Raji (cell line): ENCODE measurements around the gene DEPP1.

ENCODE experiments used
- POLR2A ChIP-seq: IDR thresholded peaks from 2 replicates; pipeline ENCODE4 v1.6.1; 2011; ENCODE audit warnings: low read depth, low read length, control low read depth; ENCODE audit not compliant: insufficient read depth

DEPP1 gene

DNA sequence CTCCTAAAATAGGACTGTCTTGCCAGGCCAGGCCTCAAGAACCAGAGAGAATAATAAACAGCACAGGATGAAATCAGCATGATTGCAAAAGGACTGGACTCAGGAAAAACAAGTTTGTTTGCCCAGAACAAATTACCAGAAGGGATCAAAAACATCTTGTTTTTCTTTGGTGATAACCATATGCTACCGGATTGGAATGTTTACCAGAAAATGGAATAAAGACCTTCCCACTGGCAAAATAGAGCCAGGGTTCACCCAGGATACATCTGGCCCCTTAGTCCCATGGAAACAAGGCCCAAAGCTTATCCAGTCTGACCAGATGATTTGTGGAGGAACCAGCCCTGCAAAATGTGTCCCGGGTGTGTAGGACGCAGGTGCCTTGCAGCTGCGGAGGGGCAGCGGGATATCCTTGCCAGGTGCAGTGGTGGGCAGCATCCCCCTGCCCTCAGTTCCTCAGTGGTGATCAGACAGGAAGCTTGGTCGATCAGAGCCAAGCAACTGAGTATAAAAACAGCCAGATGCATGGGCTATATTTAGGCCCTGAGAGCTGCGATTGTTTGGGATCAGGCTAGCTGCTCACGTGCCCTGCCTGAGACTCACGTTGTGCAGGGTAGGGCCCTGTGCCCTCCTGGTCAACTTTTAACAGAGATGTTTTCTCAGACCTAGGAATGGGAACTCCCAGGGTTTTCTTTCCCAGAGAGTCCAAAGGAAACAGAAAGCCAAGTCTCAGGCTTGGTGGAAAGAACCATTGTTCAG, 17.5 kb upstream of the DEPP1 start:
- TF ChIP-seq POLR2A, result no peak

DNA sequence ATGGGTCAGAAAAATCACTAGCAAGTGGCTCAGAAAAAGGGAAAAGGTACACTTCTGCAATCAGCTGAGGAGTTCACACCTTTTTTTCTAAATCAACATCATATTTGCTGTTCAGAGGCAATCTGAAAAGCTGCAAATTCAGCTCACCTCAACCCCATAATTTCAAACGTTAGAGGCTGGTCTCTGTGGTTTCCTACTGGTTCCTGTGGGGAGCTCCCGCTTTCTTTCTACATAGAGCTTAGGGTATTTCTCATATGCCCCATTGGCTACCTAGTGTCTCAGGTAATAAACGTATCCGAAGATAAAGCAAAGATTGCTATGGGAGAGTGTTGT, 16.9 kb upstream of the DEPP1 start:
- no peak for TF ChIP-seq POLR2A

DNA sequence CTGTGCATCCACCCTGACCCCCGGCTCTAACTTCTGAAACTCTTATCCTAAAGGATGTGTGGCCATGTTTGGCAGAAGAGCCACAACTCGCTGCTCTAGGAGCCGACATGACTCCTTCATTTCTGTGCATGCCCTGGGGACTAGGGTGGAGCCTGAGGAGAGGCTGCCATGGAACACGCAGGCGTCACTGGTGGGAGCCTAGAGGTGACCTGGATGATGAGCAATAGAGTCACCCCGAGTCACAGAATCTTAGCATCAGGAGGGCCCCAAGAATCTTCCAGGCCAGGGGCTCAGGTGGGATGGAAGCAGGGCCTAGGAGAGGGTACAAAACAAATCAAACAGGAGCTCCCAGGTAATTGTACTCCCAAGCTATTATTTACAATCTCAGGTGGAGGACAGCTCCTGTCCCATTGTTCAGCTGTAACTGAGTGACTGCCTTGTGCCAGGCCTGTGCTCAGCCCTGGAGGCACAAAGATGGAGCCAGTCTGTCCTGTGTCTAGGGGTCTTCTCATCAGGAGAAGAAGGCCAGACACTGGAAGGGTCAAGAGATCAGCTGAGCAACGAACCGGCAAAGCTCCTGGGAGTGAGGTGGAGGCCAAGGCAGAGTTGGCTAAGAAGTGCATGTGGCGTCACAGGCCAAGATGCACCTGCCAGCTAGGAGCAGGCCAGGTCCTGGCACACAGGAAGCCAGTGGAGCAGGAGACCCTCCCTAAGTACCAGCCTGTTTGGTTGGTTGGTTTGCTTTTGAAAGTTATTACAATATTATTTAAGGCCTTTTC, 16.3 kb upstream of the DEPP1 start:
- TF ChIP-seq POLR2A, result no peak

DNA sequence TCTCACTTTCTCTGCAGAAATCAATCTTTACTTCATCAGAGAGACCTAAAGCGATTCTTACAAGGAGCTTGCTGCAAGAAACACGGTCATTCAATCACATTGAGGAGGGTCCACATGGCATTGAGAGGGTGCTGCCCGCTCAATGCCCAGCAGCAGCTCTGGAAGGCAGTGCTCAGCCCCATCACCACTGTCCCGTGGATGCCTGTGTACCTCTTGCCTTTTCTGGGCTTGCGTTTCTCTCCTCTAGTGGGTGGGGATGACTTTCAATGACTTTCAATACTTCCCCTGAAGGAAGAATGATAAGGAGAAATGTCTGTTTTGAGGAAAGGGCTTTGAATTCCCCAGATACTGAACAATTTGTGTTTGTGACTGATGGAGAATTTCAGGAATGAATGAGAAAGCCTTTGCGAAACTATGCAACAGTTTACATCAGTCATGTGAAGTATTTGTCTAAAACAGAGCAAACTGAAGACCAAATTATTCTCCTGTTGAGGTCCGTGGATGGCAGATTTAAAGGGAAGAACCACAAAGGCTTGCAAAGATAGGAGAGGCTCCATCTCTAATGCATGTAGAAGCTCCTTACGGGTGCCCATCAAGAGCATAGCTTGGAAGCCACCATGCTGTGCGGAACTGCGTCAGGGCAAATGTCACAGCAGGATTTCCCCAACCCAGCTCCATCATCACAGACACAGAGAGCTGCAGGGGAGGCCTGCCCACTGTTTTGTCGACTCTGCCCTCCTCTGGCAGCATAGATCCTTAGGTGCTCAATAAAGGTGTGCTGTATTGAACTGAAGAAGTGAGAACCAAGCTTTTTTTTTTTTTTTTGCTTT, 15.5 kb upstream of the DEPP1 start:
- no peak for TF ChIP-seq POLR2A

DNA sequence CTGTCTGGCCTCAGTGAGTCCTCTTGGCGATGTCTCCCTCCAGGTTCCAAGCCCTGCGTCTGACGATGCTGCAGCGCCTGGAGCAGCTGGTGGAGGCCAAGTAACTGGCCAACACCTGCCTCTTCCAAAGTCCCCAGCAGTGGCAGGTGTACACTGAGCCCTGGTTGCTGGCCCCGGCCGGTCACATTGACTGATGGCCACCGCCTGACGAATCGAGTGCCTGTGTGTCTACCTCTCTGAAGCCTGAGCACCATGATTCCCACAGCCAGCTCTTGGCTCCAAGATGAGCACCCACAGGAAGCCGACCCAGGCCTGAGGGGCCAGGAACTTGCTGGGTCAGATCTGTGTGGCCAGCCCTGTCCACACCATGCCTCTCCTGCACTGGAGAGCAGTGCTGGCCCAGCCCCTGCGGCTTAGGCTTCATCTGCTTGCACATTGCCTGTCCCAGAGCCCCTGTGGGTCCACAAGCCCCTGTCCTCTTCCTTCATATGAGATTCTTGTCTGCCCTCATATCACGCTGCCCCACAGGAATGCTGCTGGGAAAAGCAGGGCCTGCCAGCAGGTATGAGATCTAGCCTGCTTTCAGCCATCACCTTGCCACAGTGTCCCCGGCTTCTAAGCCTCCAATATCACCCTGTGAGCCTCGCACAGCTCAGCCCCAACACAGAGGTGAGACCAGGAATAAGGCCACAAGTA, 14.8 kb upstream of the DEPP1 start:
- no peak for TF ChIP-seq POLR2A

DNA sequence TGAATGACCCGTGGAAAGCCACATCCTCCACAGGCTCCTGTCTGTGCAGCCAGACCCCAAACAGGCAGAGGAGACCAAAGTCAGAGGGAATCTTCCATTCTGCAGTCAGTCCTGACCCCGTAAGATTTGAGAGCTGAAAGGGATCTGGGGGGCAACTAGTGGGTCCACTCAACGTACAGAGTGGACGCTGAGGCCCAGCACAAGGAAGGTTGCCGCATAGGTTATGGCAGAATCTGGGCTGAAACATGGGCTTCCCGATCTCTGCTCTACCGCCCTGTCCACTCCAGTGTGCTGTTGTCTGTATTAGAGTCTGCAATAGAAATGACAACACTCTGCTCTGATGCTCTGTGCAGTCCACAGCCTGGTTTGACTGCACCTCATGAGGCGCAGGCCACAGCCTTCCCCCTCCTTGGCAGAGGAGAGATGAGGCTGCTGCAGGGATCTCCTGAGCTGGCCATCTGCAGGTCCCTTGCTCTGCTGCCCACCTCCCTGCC, 14.2 kb upstream of the DEPP1 start:
- no peak for TF ChIP-seq POLR2A

DNA sequence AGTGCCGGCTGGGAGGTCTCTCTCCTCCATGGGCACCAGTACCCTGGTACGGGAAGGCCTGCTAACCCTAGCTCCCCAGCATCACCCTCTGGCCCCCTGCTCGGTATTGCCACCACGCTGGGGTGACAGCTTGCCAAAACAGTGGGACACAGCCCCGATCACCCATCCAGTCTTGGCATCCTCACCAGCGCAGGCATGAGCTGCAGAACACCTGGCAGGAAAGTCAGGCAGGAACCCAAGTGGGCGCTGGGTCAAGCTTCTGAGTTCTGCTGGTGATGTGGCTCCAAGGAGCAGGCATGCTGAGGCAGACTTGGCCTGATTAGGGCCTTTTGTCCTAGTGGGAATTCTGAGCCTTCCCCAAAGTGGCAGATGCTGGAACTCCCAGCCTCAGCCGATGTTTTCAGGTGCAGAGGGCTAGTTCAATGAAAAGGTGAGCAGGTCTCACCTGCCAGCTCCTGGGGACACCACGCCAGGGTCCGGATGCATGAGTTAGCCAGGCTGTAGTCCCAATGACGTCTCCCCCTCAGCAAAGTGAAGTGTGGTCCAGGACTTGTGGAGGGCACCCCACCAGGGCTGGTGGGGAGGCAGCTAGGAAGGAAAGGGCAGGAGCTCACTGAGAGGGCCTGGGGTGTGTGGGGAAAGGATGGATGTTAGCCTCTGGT, 13.6 kb upstream of the DEPP1 start:
- TF ChIP-seq POLR2A, result no peak

DNA sequence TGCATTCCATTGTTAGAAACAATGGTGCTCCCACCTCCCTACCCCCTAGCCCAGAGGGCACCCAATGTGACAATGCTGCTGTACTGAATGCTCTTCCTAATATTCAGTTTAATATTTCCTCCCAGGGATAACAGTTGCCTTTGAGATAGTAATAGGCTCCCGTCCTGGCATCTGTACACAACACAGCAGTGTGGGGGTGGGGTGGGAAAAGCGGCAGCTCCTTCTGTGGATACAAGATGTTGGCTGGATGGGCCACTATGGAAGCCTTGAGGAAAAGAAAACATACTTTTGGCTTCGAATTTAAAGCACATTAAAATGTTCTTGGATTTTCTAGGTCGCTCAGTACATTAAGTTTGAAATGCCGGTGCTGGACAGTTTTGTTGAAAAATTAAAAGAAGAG, 13.0 kb upstream of the DEPP1 start:
- no peak for TF ChIP-seq POLR2A

DNA sequence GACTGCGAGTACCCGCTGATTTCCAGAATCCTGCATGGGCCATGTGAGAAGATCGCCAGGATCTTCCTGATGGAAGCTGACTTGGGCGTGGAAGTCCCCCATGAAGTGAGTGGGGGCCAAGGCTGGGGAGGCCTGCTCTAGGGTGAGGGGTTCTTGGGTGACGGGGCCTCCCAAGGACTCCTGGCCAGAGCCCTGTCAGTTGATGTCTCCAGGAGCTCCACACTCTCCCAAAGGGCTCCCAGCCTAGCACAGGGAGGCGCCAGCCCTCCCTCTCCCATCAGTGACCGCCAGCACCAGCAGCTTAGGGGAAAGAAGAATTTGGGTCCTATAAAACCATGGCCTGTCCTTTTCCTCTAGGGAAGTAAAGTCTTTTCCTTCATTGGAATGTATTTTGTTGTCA, 12.4 kb upstream of the DEPP1 start:
- TF ChIP-seq POLR2A, result no peak

DNA sequence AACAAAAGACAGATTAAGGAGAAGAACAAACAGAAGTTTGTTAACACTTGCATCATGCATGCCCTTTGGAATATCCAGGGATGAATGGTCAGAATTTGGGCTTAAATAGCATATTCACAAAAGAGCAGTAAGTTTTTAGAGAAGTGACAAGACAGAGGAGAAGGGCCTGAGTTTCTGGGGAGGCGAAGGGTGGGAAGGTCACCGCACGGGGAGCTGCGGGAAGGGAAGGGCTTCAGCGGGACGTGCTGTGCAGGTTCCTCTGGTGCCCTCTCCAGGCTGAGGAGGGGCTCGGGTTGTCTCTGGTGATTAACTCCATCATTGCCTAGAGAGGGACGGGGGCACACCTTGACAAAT, 11.7 kb upstream of the DEPP1 start:
- TF ChIP-seq POLR2A, result no peak

DNA sequence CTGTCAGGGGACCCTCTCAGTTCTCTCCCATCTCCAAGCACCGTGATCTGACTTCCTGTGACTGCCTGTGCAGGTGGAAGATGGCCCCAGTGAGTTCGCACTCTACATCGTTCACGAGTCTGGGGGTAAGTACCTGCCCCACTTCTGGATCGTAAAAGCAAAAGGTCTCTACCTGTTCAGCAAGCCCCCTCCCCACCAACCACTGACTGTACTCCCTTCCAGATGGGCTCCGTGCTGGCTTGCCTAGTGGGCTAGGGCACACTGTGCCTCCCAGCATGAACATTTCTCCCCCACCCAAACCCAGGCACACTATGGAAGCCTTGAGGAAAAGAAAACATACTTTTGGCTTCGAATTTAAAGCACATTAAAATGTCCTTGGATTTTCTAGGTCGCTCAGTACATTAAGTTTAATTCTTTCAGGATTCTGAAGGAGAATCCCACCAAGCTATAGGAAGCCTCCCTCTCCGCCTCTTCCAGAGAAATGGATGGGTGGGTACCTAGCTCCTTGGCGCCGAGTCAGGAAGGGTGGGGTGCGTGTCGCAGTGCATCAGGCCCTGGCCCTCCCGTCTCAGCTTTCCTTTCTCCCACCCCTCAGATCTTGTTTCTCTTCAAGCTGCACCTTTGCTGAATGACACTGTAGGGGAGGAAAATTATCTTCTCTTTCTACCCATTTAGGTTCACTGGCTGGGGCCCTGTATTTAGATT, 11.1 kb upstream of the DEPP1 start:
- TF ChIP-seq POLR2A, result no peak

DNA sequence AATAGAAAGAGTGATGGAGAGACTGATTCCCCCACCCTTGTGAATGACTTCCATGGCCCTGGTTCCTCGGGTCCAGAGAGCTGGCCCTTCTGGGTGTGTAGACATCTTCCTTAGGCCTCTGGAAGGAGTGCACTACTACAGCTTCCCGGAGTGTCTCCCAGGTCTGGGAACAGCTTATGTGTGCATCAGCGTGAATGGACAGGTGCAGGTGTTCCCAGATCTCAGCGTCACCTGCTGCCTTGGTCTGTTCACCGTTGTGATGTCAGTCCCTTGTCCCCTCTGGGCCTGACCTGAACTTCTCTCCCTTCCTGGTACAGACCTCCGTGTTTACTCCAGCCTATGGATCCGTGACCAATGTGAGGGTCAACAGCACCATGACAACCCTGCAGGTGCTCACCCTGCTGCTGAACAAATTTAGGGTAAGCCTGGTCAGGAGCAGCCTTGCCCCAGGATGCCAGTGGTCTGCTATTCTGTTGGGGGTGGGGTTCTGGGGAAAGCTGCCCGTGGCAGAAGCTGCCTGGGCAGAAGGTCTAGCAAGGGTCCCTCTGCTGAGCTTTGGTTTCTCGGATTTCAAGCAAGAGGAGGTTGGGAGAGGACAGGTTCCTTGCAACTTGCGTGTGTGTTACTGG, 10.5 kb upstream of the DEPP1 start:
- TF ChIP-seq POLR2A, result no peak

DNA sequence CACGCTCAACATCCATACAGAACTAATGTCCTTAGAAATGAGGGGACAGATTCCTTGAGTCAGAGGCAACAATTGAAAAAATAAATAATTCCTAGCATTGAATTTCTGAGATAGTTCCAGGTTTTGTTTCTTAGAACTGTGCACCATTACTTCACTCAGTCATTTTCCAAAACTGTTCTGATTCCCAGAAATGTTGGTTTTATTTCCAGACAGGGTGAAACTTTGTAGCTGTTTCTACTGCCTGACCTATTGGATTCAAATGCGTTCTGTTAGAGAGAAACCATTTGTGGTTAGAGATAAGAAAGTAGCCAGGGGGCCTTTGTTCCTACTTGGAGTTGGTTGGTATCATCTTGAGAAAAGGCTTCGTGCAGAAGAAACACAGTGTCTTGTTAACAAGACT, 8.1 kb upstream of the DEPP1 start:
- TF ChIP-seq POLR2A, result no peak

DNA sequence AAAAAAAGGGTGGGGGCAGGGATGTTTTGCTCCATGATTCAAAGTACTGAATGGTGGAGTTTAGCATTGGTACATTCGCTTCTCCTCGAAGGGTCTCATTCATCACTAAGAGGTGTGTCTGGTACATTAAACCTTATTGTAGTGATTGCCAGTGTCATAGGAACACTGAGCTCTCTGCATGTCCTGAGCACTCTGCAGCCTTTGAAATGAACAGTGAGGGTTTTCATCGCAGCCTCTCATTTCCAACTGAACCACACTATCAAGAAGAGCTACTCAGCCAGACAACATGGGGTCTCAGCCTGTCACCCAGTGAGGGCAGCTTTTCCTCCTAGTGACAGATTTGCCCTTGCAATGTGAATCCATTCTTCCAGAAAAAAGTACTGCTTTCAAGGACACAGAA, 7.6 kb upstream of the DEPP1 start:
- no peak for TF ChIP-seq POLR2A
